NCI-H82 treated with DMSO at 0.1 percent for 48 hours (cell line): ENCODE measurements around the gene TMEM86A.

ENCODE experiments used
- DNase-seq: peaks from one replicate; lab custom pipeline; 2025; ENCODE audit not compliant: unreplicated experiment; lab: John Stamatoyannopoulos, UW

Gene TMEM86A

GRCh38 chr11:18699848-18700261, 1.3 kb downstream of the TMEM86A start:
- no peak for DNase-seq

- no peak for DNase-seq
These were observed 1.8 kb downstream of the TMEM86A start for GRCh38 chr11:18700375-18700774.

GRCh38 chr11:18700872-18701271, 2.3 kb downstream of the TMEM86A start:
- DNase-seq, result no peak

- no peak for DNase-seq
These were observed 3.1 kb downstream of the TMEM86A start for GRCh38 chr11:18701614-18702216.

GRCh38 chr11:18703001-18703763, 4.6 kb downstream of the TMEM86A start:
- DNase-seq, result peak; percentile 76

- no peak for DNase-seq
These were observed 5.6 kb downstream of the TMEM86A start for GRCh38 chr11:18704045-18704645.

- DNase-seq, result no peak
These were observed 6.1 kb downstream of the TMEM86A start for GRCh38 chr11:18704698-18705097.

- no peak for DNase-seq
These were observed 7.2 kb downstream of the TMEM86A start for GRCh38 chr11:18705651-18706281.

- DNase-seq, result no peak
These were observed 8.0 kb downstream of the TMEM86A start for GRCh38 chr11:18706330-18707243.

GRCh38 chr11:18707811-18708340, 9.3 kb downstream of the TMEM86A start:
- DNase-seq, result no peak

- DNase-seq, result no peak
These were observed 10.8 kb downstream of the TMEM86A start for GRCh38 chr11:18709414-18709813.

GRCh38 chr11:18710545-18710944, 12.0 kb downstream of the TMEM86A start:
- DNase-seq, result no peak

GRCh38 chr11:18713646-18714442, 15.3 kb downstream of the TMEM86A start:
- no peak for DNase-seq

- DNase-seq, result no peak
These were observed 15.8 kb downstream of the TMEM86A start for GRCh38 chr11:18714443-18714780.

- DNase-seq, result no peak
These were observed 16.9 kb downstream of the TMEM86A start for GRCh38 chr11:18715476-18715875.

- no peak for DNase-seq
These were observed 21.7 kb downstream of the TMEM86A start for GRCh38 chr11:18720091-18720807.

GRCh38 chr11:18720808-18721560, 22.4 kb downstream of the TMEM86A start:
- DNase-seq, result peak; percentile 32

GRCh38 chr11:18721561-18722292, 23.1 kb downstream of the TMEM86A start:
- DNase-seq, result peak; percentile 35
